IPS-11a (cell line): ENCODE data around the gene MAP4.

Source experiments
- H3K4me3 ChIP-seq: one replicate; pipeline ENCODE4 v1.5.1; 2013; ENCODE audit warnings: low read depth, low read length, control low read depth

Gene MAP4

GRCh38 chr3:47867451-47868044 is 148.7 kb downstream of the MAP4 start:
- H3K4me3 ChIP-seq, result no peak overlapping the region

DNA sequence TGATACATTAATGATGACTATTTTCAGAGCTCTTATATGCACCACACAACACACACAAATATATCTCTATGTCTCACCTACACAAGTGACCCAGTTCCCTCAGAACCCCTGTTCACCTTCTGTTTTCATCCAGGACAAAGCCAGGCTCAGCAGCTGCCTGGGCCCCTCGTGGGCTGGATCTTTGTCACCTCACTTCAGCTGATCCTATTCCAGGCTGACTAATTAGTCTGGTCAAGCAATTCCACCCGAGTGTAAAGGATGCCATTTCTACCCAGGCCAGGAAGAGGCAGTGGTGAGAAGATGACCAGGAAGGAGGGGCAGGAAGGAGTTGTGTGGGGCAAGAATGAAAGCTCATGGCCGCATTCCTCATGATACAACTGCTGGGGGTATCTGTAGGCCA is 151.0 kb downstream of the MAP4 start:
- no peak overlapping the region for H3K4me3 ChIP-seq

GRCh38 chr3:47863391-47864128 is 152.7 kb downstream of the MAP4 start:
- no peak overlapping the region for H3K4me3 ChIP-seq

DNA sequence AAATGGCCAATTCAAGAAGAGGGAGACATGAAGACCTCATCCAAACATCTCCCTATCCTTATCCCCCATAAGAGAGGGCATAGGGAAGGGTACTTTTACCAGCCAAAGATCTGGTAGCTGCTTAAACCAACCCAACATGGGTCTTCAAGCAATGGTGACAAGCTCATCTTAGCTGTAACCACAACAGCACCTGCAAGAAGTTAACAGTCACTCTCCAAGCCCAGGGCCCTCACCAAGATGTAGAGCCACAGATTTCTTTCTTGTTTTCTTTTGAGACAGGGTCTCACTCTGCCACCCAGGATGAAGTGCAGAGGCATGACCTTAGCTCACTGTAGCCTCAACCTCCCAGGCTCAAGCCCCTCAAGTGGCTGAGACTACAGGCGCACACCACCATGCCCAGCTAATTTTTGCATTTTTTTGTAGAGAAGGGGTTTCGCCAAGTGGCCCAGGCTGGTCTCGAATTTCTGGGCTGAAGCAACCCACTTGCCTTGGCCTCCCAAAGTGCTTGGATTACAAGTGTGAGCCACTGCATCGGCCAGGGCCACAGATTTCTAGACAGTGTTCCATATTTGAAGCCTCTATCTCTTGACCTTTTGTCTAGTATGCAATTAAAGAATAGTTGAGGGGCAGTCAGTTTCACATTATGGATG is 156.1 kb downstream of the MAP4 start:
- no peak overlapping the region for H3K4me3 ChIP-seq

DNA sequence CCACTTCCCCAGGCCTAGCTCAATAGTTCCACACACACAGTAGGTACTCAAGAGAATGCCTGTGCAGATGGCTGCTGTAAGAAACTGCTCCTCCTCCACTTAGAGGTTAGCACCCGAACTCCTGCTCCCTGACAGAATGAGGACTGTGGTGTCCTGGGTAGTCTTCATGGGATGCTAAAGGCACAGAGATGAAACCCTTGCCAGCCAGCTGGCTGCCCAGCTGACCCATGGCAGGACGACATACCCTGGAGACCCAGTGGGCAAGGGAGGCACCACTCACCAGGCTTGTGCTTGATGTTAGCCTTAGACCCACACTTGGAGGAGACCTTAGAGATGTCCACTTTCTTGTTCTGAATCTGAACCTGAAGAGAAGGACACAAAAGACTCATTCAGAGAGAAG is 159.1 kb downstream of the MAP4 start:
- no peak overlapping the region for H3K4me3 ChIP-seq

- no peak overlapping the region for H3K4me3 ChIP-seq
Measured at GRCh38 chr3:47856669-47857068, 159.5 kb downstream of the MAP4 start.

DNA sequence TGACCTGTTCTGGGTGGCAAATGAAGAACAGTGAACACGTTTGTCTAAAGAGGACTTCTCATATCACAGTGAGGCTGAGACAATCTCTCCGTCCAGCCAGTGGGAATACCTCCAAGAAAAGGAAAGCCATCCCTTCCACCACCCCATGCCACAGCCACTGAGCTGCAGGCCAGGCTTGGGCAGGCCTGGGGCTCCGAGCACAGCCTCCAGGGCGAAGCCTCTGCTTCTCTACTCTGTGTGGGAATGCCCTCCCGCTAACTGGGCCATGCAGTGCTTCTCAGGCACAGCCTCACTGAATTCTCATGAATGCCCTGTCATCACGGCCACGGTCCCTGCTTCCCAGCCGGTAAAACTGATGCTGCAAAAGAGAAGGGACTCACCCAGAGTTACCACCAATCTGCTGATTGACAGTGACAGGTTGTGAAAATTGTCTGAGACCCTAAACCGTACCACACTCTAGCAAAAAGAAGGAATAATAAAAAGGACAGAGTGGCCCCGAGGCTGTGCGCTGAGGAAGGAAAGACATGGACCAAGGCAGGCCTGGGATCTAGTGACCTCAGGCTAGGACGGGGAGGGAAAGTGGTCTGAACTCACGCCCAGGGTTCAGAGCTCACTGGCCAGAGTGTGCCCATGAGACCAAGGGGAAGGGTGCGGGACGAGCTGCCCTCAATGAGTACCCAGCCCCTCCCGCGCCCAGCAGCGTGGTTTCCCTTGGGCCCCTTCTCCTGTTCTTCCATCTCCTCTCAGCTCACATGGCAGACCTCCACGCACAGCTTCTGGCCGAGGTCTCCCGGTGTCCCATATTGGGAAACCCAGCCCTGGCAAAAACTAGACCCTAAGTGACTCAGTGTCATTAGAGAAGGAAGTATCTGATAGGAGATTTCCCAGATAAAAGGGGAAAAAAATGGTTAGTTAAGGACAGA is 160.5 kb downstream of the MAP4 start:
- H3K4me3 ChIP-seq, result no peak overlapping the region

- no peak overlapping the region for H3K4me3 ChIP-seq
Measured at GRCh38 chr3:47854720-47855455, 161.3 kb downstream of the MAP4 start.

GRCh38 chr3:47854267-47854666 is 161.9 kb downstream of the MAP4 start:
- H3K4me3 ChIP-seq, result no peak overlapping the region

DNA sequence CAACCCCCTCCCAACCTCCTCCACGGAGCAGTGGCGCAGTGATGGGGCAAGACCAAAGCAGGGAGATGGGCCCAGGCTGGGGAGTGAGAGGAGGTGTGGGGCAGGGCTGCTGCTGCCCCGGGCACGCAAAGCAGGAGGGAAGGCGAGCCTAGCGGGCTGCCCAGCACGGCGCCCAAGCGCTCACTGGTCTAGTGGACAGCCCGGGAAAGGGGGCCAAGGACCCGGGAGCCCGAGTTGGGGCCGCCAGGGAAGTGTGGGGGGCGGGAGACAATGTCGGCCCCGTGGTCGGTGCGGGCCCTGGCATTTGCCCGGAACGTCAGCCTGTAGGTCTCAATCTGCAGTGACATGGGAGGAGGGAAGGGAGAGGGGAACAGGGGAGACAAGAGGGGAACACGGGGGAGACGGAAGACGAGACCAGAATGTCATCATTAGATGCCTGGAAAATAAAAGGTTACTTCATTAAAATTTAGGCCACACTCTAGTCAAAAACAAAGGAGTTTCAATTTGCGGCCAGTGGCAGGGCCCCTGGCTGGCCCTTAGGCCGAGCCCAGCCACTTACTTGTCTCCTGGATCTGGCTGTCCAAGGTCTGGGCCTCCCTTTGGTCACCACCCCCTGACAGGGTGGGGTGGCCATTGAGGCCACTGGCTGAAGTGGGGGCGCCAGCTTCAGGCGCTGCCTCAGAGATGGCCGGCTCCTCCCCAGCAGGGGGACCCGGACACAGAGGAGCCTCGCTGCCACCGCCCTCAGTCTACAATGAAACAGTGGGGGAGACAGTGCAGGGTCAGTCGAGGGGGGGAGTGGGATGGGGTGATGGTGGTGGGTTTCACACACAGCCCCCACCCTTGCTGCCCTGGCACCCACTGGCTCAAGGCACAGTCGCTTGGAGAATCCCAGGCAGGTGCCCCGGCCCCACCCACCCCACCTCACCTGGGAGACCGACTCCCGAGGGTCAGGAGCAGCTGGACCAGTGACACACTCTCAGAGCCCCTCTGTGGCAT is 163.3 kb downstream of the MAP4 start:
- H3K4me3 ChIP-seq, result no peak overlapping the region

GRCh38 chr3:47851888-47852603 is 164.2 kb downstream of the MAP4 start:
- no peak overlapping the region for H3K4me3 ChIP-seq

DNA sequence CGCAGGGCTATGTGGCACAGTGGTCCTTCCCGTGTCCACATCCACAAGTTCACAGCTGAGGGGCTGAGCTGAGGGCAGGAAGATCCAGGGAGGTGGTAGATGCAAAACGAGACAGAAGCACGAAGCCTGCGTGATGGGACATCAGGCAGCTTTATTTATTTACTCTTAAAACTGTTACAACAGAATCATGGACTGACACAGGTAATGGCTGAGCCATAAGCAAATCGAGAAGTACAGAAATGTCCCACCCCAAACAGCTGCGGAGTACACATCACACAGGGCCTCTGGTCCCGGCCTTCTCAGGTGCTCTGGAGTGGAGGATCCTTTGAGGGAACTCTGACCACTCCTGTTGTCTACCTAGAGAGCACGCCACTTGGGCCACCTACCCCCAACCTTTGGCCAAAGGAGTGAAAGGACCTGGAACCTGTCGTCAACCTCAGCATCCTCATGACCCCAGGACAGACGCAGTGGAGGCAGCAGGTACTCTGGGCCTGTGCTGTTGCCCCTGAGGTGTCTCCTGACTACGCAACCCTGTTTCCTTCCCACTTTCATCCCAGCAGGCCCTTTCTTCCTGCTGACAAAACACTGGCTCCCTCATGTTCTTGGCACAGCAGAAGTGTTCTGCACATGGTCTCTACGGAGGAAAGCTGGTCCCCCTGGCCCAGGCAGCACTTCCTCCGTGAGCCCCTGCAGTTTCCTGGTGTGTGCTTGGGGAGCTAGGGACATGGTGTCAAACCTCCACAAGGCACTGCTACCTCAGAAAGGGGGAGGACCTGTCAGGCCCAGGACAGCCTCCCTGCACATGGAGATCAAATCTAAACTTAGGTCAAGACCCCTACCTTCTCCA is 165.4 kb downstream of the MAP4 start:
- no peak overlapping the region for H3K4me3 ChIP-seq

DNA sequence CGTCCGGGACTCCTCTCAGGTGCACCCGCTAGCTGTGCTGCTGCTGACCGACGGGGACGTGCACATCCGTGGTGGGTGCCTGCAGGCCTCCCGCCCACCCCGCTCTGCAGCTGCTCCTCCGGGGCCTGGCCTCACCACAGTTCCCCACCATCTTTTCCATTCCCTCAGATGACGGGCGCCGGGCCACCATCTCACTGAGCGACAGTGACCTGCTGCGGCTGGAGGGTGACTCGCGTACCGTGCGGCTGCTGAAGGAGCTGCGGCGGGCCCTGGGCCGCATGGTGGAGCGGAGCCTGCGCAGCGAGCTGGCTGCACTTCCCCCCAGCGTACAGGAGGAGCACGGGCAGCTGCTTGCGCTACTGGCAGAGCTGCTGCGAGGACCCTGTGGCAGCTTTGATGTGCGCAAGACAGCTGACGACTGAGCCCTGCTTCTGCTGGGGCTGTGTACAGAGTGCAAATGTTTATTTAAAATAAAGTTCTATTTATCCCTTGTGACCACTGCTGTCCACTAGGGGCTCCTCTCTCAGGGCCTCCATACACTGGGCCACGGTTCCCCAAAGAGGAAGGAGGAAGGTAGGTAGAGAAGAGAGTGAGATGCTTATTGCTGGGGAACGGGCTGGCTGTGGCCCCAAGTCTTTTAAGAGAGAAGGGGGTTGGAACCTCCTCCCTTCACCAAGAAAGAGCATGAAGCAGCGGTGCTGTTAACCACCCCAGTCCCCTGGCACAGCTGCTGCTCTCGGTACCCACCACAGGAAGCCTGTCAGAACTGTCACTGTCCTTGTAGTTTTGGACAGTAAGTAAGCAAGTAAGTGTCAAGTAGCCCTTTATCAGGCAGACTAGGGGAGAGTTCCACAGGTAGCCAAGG is 166.3 kb downstream of the MAP4 start:
- H3K4me3 ChIP-seq, result no peak overlapping the region

GRCh38 chr3:47849186-47849698 is 167.0 kb downstream of the MAP4 start:
- H3K4me3 ChIP-seq, result no peak overlapping the region

DNA sequence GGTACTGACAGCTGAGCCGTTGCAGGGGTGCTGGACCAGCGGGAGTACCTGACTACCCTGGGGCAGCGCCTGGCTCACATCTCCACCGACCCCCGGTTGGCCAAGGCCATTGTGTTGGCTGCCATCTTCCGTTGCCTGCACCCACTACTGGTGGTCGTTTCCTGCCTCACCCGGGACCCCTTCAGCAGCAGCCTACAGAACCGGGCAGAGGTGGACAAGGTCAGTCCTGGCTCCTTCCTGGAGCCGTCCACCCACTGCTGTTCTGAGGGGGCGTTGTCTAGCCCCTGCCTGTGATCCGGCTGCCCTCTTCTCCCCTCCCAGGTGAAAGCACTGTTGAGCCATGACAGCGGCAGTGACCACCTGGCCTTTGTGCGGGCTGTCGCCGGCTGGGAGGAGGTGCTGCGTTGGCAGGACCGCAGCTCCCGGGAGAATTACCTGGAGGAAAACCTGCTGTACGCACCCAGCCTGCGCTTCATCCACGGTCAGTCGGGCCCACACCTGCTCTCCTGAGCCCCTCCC is 167.6 kb downstream of the MAP4 start:
- no peak overlapping the region for H3K4me3 ChIP-seq

GRCh38 chr3:47847801-47848518 is 168.3 kb downstream of the MAP4 start:
- H3K4me3 ChIP-seq, result no peak overlapping the region
